ENCODE data around the gene AVPR2. TPM values are rescaled to one million over a fixed set of nuclear protein-coding genes. Genes with fewer than 3 reads are reported as not detected.

The AVPR2 gene
- total RNA-seq, 1 donor from 2014 or later, result not detected

DNA sequence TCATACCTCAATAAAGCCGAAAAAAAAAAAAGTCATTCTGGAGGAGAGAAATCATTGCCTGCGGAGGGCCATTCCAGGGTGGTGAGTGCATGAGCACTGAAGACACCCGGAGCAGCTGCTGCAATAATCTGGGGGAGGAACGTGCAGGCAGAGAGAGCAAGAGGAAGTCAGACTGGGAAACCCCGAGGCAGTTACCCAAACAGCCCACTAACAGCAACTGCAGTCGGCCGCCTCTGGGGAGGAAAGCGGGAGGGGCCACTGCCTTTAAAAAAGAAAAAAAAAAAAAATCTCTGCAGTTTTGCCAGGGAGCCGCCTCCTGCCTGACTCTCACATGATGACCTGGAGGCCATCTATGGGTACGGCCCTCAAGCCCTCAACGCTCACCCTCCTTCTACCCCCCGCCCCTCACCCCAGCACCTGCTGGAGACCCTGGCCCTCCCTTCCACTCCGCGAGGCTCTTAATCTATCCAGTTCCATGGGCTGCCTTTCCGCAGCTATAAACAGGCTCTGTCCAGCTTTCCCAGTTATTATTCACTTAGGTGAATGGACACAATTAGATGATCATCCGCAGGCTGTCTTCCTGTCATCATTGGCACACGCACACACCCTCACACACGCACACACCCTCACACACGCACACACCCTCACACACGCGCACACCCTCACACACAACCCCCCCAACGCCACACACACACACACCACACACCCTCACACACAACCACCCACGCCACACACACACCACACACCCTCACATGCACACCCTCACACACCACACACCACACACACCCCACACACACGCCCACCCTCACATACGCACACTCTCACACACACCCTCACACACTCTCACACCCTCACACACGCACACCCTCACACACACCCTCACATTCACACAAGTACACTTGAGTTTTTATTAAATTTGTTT is 3.4 kb upstream of the AVPR2 start:
- H3K9me3 Mint-ChIP-seq, result peaks cover 20% of the 10 kb centered on the region
- Histone ChIP-seq H3K79me2 (ENCODE audit: low read depth) (no peaks in the 10 kb centered on the region), H4K20me1 (ENCODE audit: low read depth) (no peaks in the 10 kb centered on the region), H2AFZ (replicated peaks) (no peak overlapping the region), H3F3A (ENCODE audit: low read depth) (no peaks in the 10 kb centered on the region), H3K27me3 (no peaks in the 10 kb centered on the region), H3K27ac (no peak overlapping the region), H3K4me3 (no peak overlapping the region), H3K4me2 (no peak overlapping the region), H3K9me3 (ENCODE audit: low read depth) (no peaks in the 10 kb centered on the region), H3K36me3 (no peaks in the 10 kb centered on the region), H3K4me1 (peaks cover 3% of the 10 kb centered on the region), H3K9ac (no peak overlapping the region)
- H3K27ac Mint-ChIP-seq, result peak overlapping the region; percentile 65
- DNase-seq (ENCODE audit: low spot score), result peak; percentile 35
- peaks cover 6% of the 10 kb centered on the region for H3K27me3 Mint-ChIP-seq (ENCODE audit: insufficient read depth, low read depth)
- no peak for TF ChIP-seq EZH2phosphoT487 (IDR thresholded peaks at IDR 0.05)
- no peak for TF ChIP-seq EZH2 (IDR thresholded peaks at IDR 0.05)
- no peak for TF ChIP-seq CTCF (IDR thresholded peaks at IDR 0.05)
- H3K4me3 Mint-ChIP-seq, result peak overlapping the region; percentile 58
- peaks cover 18% of the 10 kb centered on the region for H3K4me1 Mint-ChIP-seq
- no peaks in the 10 kb centered on the region for H3K36me3 Mint-ChIP-seq

DNA sequence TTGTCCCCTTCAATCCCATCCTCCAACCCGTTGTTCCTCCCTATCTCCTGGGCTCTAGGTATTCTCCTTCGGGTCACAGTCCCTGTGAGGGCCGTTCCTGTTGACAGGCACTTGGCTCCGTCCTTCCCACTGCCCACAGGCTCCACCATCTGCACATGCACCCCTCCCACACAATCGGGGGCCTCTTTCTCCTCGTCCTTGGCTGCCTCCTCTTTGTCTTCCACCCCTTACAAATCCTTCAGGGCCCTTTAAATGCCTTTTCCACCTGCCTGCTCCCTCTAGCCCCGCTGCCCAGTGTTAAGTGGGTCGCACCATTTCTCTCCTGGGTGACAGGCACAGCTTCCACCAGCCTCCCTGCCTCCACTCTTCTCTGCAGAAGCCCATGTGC is 2.7 kb upstream of the AVPR2 start:
- Histone ChIP-seq H3K4me3 (no peak overlapping the region), H3K4me2 (no peak overlapping the region), H4K20me1 (ENCODE audit: low read depth) (no peaks in the 10 kb centered on the region), H3K9me3 (ENCODE audit: low read depth) (no peaks in the 10 kb centered on the region), H3K9ac (no peak overlapping the region), H3K36me3 (no peaks in the 10 kb centered on the region), H2AFZ (replicated peaks) (no peak overlapping the region), H3K4me1 (no peaks in the 10 kb centered on the region), H3K79me2 (ENCODE audit: low read depth) (no peaks in the 10 kb centered on the region), H3F3A (ENCODE audit: low read depth) (no peaks in the 10 kb centered on the region), H3K27ac (no peak overlapping the region), H3K27me3 (no peaks in the 10 kb centered on the region)
- DNase-seq (ENCODE audit: low spot score), result no peak
- Mint-ChIP-seq H3K27ac (no peak overlapping the region), H3K36me3 (no peaks in the 10 kb centered on the region), H3K27me3 (ENCODE audit: insufficient read depth, low read depth) (peaks cover 6% of the 10 kb centered on the region), H3K9me3 (peaks cover 20% of the 10 kb centered on the region), H3K4me1 (peaks cover 18% of the 10 kb centered on the region), H3K4me3 (no peak overlapping the region)
- TF ChIP-seq CTCF (IDR thresholded peaks at IDR 0.05) (no peak), EZH2 (IDR thresholded peaks at IDR 0.05) (no peak), EZH2phosphoT487 (IDR thresholded peaks at IDR 0.05) (no peak)

DNA sequence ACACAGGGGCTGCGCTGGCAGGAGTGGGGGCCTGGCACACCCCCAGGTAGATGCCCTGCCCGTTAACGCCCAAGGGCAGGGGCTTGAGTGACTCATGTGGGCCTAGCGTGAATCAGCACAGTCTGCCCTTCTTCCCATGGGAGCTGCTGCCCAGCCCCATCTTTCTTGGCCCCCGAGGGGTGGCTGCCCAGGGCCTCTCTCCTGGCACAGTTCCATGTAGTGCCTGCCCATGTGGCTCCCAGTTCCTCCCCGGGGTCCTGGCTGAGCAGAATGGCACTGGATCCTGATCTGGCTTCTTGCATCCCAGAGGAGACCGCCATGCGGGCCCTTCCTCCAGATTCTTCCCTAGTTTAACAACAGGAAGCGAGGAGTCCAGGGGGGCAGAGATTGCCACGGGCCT is 2.1 kb upstream of the AVPR2 start:
- H3K9me3 ChIP-seq (ENCODE audit: low read depth), result no peaks in the 10 kb centered on the region
- H4K20me1 ChIP-seq (ENCODE audit: low read depth), result no peaks in the 10 kb centered on the region
- H3K4me2 ChIP-seq, result no peak overlapping the region
- no peak for DNase-seq (ENCODE audit: low spot score)
- H3K27me3 ChIP-seq, result no peaks in the 10 kb centered on the region
- H2AFZ ChIP-seq (replicated peaks), result no peak overlapping the region
- H3K4me1 ChIP-seq, result no peaks in the 10 kb centered on the region
- Mint-ChIP-seq H3K27ac (no peak overlapping the region), H3K27me3 (ENCODE audit: insufficient read depth, low read depth) (peaks cover 6% of the 10 kb centered on the region), H3K4me1 (peaks cover 18% of the 10 kb centered on the region), H3K9me3 (peaks cover 20% of the 10 kb centered on the region), H3K4me3 (no peak overlapping the region), H3K36me3 (no peaks in the 10 kb centered on the region)
- no peak for TF ChIP-seq CTCF (IDR thresholded peaks at IDR 0.05)
- no peak for TF ChIP-seq EZH2phosphoT487 (IDR thresholded peaks at IDR 0.05)
- no peak for TF ChIP-seq EZH2 (IDR thresholded peaks at IDR 0.05)
- H3K9ac ChIP-seq, result no peak overlapping the region
- H3K79me2 ChIP-seq (ENCODE audit: low read depth), result no peaks in the 10 kb centered on the region
- no peak overlapping the region for H3K27ac ChIP-seq
- H3K4me3 ChIP-seq, result no peak overlapping the region
- no peaks in the 10 kb centered on the region for H3K36me3 ChIP-seq
- H3F3A ChIP-seq (ENCODE audit: low read depth), result no peaks in the 10 kb centered on the region

All from neural progenitor cell (in vitro differentiated cells).